Measurements from ENCODE around the gene TDRD1.

TDRD1 gene

DNA sequence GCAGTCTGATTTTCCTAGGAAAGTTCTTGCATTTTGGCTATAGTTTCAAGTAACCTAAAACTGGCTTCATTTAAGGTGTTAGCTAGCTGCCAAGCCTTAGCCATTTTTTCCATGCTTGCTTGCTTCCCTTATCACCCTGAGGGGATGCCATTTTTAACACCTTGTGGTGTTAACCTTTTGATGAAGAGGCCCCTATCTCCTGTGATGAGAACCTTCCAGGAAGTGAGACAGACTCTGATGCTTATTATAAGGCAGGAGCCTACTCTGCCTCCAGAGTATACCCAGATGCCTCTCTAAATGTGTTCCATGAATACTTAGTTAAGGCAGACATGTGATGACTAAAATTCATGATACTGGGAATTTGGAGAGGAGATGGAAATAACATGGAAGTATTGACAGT, 55.0 kb downstream of the TDRD1 start:
- no peak for TF ChIP-seq GATA3 (IDR thresholded peaks at IDR 0.05; ENCODE audit: low read depth, low read length)
- TF ChIP-seq GATA2 (IDR thresholded peaks at IDR 0.05; ENCODE audit: low read depth, low read length): no peak

DNA sequence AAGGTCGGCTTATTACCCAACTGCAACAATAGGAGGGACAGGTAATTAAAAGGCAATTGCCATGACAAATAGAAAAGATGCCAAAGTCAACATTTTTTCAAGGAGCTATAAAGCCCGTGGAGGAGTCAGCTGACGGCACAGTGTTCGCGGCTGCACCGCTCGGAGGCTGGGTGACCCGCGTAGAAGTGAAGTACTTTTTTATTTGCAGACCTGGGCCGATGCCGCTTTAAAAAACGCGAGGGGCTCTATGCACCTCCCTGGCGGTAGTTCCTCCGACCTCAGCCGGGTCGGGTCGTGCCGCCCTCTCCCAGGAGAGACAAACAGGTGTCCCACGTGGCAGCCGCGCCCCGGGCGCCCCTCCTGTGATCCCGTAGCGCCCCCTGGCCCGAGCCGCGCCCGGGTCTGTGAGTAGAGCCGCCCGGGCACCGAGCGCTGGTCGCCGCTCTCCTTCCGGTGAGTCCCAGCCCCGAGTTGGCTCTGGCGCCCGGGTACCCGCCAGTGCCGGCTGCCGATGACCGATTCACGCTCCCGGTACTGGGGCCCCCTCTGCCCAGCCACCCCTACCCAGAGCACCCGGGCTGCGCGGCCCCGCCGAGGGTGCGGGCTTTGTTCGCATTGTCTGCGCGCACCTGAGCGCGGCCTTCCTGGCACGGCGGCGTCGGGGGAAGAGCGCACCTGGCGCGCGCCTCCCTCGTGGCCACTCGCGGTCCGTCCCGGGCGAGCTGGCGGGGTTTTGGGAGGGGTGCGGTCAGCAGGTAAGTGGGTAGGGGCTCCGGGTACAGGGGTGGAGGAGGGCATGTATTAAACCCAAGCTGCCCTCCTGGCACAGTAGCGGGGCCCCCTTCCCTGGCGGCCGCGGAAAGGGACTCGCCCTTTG, 60.2 kb downstream of the TDRD1 start, which contains the start of gene VWA2:
TSS of gene VWA2 (plus strand) at position 138 of the 877 bp plus-strand sequence. CDS start 9,460 bp downstream, outside the sequence.
- TF ChIP-seq GATA2 (IDR thresholded peaks at IDR 0.05; ENCODE audit: low read depth, low read length): no peak
- TF ChIP-seq GATA3 (IDR thresholded peaks at IDR 0.05; ENCODE audit: low read depth, low read length): no peak

- TF ChIP-seq GATA3 (IDR thresholded peaks at IDR 0.05; ENCODE audit: low read depth, low read length) (no peak), GATA2 (IDR thresholded peaks at IDR 0.05; ENCODE audit: low read depth, low read length) (no peak)
Measured at GRCh38 chr10:114239994-114240345, 60.8 kb downstream of the TDRD1 start.

DNA sequence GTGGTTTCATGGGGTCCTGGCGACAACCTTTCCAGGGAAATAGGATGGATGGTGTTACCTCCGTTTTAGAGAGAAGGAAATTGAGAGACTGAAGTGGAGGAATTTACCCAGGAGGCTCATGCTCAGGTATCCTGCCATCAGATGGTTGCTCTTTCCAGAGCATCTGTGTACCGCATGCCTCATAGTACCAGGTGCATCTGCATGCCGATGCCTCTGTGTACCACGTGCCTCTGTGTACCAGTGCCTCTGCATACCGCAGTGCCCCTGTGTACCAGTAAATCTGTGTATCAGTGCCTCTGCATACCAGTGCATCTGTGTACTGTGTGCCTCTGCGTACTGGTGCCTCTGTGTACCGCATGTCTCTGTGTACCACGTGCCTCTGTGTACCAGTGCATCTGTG, 63.1 kb downstream of the TDRD1 start:
- TF ChIP-seq GATA3 (IDR thresholded peaks at IDR 0.05; ENCODE audit: low read depth, low read length): no peak
- no peak for TF ChIP-seq GATA2 (IDR thresholded peaks at IDR 0.05; ENCODE audit: low read depth, low read length)

GRCh38 chr10:114243661-114244060, 64.5 kb downstream of the TDRD1 start:
- TF ChIP-seq GATA3 (IDR thresholded peaks at IDR 0.05; ENCODE audit: low read depth, low read length) (no peak), GATA2 (IDR thresholded peaks at IDR 0.05; ENCODE audit: low read depth, low read length) (no peak)

- TF ChIP-seq GATA2 (IDR thresholded peaks at IDR 0.05; ENCODE audit: low read depth, low read length) (no peak), GATA3 (IDR thresholded peaks at IDR 0.05; ENCODE audit: low read depth, low read length) (no peak)
Measured at GRCh38 chr10:114244126-114244525, 65.0 kb downstream of the TDRD1 start.

- TF ChIP-seq GATA2 (IDR thresholded peaks at IDR 0.05; ENCODE audit: low read depth, low read length) (no peak), GATA3 (IDR thresholded peaks at IDR 0.05; ENCODE audit: low read depth, low read length) (no peak)
Measured at GRCh38 chr10:114245121-114245791, 66.1 kb downstream of the TDRD1 start.

GRCh38 chr10:114246679-114247305, 67.6 kb downstream of the TDRD1 start:
- TF ChIP-seq GATA3 (IDR thresholded peaks at IDR 0.05; ENCODE audit: low read depth, low read length): no peak
- TF ChIP-seq GATA2 (IDR thresholded peaks at IDR 0.05; ENCODE audit: low read depth, low read length): no peak

- TF ChIP-seq GATA2 (IDR thresholded peaks at IDR 0.05; ENCODE audit: low read depth, low read length) (no peak), GATA3 (IDR thresholded peaks at IDR 0.05; ENCODE audit: low read depth, low read length) (no peak)
Measured at GRCh38 chr10:114250236-114250635, 71.1 kb downstream of the TDRD1 start.

DNA sequence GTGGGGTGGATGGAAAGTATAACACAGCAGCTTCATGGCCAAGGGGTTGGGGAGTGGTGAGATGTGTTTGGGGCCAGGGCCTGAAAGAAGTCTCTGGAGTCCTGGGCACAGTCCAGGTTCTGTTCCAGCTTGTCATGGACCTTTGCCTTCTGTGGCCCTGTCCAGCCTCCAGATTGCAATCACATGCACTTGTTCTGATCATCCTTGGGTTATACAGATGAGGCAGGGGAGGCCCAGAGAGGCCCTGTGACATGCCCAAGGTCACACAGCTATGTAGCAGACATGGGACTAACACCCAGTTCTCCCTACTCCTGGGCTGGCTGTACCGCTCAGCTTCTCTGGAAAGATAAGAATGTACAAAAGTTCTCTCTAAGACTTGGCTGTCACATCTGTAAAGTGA, 71.6 kb downstream of the TDRD1 start:
- no peak for TF ChIP-seq GATA3 (IDR thresholded peaks at IDR 0.05; ENCODE audit: low read depth, low read length)
- no peak for TF ChIP-seq GATA2 (IDR thresholded peaks at IDR 0.05; ENCODE audit: low read depth, low read length)

GRCh38 chr10:114252092-114252491, 72.9 kb downstream of the TDRD1 start:
- TF ChIP-seq GATA3 (IDR thresholded peaks at IDR 0.05; ENCODE audit: low read depth, low read length) (no peak), GATA2 (IDR thresholded peaks at IDR 0.05; ENCODE audit: low read depth, low read length) (no peak)

GRCh38 chr10:114252883-114253282, 73.7 kb downstream of the TDRD1 start:
- no peak for TF ChIP-seq GATA3 (IDR thresholded peaks at IDR 0.05; ENCODE audit: low read depth, low read length)
- TF ChIP-seq GATA2 (IDR thresholded peaks at IDR 0.05; ENCODE audit: low read depth, low read length): no peak

GRCh38 chr10:114255227-114255626, 76.1 kb downstream of the TDRD1 start:
- TF ChIP-seq GATA3 (IDR thresholded peaks at IDR 0.05; ENCODE audit: low read depth, low read length) (no peak), GATA2 (IDR thresholded peaks at IDR 0.05; ENCODE audit: low read depth, low read length) (no peak)

DNA sequence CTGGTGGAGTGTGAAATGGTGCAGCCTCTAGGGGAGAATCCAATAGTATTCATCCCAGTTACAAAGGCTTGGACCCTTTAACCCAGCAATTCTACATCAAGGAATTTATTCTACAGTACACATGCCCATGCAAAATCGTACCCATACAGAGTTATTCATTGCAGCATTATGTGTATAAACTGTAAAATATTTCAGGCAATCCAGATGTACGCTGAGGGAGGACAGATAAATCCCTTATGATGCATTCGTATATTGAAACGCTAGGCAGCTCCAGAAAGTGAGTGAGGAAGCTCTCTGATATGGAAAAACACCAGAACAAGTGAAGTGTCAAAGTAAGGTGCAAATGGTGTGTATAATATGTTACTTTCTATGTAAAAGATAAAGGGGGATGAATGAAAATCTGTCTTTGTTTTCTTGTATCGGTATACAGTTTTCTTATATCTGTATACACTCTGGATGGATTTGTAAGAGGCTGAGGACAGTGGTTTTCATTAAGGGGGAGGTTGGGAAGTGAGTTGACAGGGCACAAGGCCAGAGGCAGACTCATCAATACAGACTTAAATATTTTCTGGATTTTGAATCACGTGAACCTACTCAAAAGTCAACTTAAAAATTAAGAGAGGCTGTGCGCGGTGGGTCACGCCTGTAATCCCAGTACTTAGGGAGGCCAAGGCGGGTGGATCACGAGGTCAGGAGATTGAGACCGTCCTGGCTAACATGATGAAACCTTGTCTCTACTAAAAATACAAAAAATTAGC, 77.0 kb downstream of the TDRD1 start:
- TF ChIP-seq GATA2 (IDR thresholded peaks at IDR 0.05; ENCODE audit: low read depth, low read length): no peak
- TF ChIP-seq GATA3 (IDR thresholded peaks at IDR 0.05; ENCODE audit: low read depth, low read length): no peak

Measured in SH-SY5Y (cell line).